Measurements from ENCODE around the gene NOL4L.
"Not testable (repeated sequence)": the region's sequence is repeated elsewhere in the genome, so short reads cannot be mapped to it uniquely, and the experiment has no call there.

The NOL4L gene

DNA sequence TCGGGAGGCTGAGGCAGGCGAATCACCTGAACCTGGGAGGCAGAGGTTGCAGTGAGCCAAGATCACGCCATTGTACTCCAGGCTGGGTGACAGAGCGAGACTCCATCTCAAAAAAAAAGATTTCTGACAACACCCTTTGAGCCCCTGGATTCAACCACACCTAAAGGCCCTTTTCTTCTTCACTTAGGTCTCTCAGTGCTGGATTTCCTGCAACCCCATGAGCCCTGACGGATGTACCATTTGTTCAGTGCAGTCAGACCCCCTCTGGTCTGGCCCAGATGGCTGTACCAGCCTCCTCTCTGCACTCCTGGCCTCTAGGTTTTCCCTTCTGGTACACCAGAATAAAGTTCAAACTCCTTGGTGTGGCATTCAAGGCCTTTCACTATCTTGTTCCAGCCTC, 9.1 kb upstream of the NOL4L start:
- DNase-seq, result no peak

DNA sequence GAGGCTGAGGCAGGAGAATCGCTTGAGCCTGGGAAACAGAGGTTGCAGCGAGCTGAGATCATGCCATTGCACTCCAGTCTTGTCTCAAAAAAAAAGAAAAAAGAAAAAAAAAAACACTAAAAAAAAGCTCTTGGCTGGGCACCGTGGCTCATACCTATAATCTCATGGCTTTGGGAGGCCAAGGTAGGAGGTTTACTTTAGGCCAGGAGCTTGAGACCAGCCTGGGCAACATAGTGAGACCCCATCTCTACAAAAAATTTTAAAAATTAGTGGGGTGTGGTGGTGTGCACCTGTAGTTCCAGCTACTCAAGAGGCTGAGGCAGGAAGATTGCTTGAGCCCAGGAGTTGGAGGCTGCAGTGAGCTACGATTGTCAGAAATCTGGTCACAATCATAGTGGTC, 7.5 kb upstream of the NOL4L start:
- not testable (repeated sequence) for DNase-seq

DNA sequence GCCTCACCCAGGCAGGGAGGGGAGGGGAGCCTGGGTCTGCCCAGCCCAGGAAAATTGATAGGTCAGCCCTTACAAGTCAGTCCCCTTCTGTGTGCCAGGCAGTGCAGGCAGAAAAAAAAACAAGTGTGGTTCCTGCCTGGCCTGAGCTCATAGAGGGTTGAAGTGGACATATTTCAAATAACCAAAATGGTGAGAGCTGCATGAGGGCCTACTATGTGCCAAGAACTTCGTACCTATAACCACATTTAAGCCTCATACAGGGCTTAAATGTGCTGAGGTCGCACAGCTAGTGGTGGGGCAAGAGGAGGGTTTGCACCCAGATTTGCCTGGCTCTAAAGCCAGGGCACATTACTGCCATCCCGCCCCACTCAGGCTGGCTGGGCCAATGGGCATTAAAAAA, 6.9 kb upstream of the NOL4L start:
- no peak for DNase-seq

DNA sequence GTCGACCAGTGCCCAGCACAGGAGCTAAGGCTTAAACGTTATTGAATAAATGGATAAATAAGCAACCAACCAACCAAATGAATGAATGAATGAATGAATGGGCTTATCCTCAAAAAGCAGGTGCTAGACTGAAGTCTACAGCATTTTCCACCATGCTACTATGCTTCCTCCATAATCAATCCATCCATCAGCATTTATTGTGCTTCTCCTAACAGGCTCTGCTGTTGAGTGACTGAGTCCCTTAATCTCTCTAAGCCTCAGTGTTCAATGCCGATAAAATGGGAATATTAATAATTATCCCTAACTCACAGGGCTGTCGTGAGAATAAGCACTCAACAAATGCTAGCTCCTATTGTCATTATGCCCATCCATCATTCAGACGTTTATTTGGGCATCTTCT, 4.6 kb upstream of the NOL4L start:
- no peak for DNase-seq

DNA sequence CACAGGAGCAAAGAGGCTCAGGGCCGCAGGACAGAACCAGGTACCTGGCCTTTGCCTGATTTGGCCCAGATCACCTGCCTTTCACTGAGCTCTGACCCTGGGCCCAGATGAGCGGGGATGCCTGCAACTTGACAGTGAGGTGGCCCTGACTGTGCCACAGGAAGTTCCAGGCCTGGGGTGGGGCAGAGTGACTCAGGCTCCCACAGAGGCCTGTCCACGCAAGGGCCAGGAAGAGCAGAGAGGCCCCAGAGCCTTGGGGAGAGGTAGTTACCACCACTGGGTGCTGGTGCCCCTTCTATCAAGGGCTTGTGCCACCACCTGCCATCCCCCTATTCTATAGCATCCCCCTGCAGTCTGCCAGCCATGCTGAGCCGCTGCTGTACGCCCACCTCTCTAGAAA, 4.1 kb upstream of the NOL4L start:
- no peak for DNase-seq

DNA sequence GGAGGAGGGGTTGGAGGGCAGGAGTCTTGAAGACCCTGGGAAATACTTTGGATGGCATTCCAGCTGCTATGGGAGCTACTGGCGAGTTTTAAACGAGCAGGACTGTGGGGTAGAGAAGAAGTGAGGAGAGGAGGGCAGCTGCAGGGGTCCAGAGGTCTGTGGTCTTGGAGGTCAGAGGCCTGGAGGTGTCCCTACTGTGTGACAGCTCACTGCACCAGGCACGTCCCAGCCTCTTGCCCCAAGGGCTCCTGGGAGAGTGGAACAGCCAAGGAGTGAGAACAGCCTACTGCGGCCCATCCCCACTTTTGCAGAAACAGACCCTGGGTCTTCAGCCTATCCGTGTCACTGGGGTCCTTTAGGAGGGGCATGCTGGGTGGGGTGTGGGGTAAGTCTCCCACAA, 2.9 kb upstream of the NOL4L start:
- DNase-seq, result no peak

DNA sequence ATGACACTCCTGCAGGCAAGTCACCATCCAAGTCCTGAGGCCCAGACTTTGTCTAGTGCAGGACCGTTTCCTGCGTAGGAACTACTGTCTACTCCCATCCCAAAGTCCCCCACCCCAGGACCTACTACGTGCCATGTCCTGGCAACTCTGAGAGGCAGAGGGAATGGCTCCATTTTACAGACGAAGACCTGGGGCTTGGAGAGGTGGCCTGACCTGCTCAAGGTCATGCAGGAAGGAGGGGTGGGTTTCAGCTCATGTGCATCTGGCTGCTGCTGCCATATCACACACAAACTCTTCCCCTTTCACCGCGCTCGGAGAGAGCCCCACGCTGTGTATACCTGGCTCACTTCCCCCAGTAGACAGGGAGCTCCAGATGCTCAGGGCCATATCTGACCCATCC, 1.2 kb upstream of the NOL4L start:
- no peak for DNase-seq

DNA sequence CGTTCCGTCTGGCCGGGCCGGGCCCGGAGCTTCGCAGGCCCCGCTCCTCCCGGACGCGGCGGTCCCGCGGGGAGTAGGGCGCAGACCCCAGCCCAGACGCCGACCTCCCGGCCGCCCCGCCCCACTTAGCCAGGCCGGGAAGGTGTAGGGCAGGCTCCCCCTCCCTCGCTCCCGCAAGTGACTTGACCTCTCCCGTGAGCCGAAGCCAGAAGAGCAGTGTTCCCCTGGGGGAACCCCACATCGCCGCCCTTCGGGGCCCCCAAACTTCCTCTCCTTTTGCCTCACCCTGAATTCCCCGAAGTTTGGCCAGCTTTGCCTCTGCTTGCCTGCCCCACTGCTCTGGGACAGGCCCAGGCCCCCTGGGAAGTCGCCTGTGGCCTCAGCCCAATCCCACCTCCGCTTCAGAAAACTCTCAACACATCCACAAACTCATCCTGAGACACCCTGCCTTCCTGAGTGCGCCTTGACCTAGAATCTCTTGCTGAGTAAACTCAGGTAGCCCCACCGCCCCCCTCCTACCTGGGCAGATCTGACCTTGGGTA, 524 bp upstream of the NOL4L start:
- no peak for DNase-seq

DNA sequence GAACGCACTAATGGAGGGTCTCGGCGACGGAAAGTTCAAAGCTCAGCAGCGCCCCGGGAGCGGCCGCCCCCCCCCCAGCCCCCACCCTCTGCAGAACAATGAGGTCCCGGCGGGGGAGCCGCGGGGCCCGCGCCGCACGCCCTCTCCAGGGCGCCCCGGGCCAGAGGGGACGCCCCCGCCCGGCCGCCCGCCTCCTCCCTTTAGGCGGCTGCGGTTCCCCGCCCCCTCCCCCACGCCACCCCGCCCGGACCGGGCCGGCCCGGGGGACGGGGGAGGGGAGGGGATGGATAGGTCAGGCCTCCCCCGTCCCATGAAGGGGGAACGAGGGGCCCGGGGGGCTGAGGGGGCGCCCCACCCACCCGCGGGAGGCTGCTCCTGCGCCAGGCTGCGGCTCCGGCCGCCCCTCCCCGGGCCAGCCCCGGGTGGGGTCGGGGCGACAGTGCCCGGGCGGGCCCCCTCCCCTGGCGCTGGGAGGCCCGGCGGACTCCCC, 1.5 kb downstream of the NOL4L start:
- DNase-seq, result peak; percentile 61

DNA sequence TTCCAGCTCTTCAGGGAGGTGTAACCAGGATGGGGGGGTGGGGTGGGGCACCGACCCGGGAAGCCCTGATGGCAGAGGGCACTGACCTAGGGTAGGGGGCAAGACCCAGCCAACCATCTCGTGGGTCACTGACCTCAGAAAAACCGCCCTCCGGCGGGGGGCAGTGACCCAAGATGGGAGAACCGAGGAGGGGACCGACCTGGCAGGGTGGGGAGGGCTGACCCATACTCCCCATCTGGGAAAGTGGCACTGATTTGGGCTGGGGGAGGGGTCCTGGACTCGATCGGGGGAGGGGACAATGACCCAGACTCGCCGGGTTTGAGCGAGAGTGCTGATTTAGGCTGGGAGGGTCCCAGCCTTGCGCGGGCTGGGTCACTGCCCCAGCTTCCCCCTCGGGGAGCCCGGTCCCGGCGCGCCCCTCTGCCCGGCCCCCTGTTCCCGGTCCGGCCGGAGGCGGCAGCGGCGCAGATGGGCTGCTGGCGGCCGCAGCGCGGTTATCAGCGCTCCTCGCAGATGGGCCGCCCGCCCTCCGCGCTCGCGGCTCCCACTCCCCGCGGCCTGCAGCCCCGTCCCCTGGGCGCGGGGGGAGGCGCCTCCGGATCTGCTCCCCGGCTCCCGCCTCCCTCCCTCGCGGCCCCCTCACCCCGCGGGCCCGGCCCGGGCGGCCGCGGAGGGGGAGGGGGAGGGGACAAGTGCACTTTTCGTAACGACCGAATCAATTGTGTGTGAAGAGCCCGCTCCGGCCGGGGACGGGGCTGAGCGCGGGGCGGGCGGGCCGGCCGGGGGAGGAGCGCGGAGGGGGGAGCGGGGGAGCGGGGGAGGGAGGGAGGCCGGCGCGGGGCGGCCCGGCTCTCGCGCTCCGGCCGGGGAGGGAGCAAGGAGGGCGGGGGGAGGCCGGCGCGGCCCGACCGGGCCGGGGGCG, 2.2 kb downstream of the NOL4L start:
- no peak for DNase-seq

DNA sequence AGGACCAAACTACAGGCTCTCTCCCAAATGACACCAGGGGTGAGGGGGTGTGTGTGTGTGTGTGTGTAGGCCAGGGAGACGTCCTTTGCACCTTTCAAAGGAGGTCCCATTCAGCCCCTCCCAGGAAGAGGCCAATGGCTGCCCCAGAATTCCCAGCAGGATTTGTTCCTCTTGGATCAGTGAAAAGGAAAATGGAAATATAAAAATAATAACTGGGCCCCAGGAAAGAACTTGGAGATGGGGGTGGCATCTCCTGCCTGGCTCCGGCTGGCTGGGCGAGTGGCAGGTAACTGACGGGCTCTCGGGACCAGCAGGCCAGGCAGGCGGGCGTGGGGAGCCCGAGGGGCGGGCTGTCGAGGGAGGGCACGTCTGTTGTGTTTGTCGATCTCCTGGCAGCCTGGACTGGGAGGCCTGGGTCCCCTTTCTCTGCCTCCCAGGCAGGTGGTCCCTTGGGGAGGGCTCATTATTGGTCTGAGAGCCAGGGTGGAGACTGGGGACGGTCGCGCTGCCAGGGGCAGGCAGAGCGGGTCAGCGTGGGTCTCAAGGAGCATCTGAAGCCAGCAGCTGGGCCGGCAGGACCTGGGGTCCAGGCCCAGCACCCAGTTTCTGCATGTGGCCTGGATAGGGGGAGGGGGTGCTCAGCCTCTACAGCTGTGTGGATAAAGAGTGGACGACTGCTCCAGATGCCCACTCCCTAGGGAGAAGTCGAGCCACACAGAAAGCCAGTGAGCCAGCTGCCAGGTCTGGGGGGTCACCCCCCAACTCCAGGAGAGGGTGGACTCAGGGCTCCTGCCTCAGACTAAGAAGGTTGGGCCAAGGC, 3.1 kb downstream of the NOL4L start:
- DNase-seq, result no peak

DNA sequence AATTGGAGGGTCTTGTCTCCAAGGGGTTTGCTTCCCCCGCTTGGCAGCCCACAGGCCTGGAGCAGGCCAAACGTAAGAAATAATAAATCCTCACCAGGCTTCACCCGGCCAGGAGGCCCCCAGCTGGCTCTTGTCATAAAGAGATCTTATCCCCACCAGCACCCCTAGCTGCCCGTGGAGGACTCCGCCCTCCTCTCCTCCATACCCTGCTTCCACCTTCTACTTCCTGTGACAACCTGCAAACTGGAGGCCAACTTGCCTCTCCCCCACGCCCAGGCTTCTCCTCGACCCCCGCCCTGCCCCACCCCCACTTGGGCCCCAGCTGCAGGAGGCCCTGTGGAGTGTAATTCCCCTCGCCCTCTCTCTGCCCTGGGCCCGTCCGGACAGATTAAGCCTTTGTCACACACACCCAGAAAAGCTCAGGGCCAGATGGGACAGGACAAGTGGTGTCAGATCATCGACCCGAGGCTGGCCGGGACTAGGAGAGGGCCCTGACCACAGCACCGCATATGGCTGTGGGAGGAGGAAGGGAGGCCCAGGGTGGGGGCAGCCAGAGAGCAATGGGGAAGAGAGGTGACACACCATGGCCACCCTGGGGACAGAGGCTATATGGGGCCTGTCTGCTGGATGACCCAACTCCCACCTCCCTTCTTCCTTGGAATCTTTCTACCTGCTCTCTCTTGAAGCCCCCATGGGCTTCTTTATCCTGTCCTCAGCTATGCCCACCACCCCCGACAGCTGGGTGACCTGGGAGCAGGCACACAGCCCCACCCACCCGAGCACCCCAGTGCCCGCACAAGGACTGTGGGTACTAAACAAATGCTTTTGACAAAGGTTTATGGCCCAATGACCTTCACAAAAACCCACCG, 3.9 kb downstream of the NOL4L start:
- DNase-seq, result peak; percentile 63

DNA sequence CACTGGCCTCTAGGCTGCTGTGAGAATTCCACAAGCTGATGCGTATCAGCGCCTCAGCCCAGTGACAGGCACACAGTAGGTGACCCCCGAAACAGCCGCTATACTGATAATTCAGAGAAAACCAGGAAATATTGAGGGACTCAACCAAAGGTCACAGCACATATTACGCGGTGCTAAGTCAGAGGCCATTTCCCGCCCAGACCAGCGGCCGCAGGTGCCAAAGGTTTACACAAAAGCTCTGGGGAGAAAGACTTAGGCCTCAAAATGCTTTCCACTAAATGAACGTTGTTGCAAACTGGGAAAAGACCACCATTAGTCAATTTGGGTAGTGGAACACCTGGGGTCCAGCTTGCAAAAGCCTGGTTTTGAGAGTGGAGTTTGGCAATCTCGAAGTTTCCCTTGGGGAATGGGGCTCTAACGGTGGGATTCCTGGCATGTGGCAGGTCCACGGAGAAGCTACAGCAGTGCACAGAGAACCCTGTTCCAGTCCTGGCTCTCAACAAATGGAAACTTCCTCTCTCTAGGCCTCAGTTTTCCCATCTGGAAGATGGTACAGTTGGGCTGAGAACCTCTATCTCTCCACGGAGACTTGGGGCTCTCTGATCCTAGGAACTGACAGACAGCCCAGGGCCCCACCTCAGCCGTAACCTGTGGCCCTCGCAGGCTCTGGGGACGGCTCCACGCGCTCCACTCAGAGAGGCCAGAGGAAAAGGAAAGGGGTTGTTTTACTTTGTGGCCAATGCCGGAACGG, 4.7 kb downstream of the NOL4L start:
- DNase-seq, result no peak

DNA sequence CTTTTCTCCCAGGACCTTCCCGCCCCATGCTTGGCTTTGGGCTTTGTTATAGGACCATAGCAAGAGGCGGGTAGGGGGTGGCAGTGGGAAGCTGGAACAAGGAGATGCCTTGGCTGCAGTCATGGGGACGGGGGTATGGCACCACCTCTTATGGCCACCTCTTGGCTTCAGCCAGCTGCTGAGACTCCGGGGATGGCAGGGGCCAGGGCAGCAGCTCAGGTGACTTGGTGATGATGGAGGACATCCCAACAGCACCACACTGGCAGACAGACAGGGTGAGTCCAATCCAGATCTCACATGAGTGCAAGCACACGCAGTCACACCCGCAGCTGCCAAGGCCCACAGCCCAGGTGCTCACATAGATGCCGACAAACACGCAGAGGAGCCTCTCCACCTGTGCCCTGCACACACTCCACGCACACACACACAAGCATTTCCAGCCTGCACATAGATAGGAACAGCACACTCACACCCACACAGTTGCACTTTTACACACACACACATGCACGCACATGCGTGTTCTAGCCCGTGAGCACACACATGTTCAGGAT, 6.2 kb downstream of the NOL4L start:
- no peak for DNase-seq

DNA sequence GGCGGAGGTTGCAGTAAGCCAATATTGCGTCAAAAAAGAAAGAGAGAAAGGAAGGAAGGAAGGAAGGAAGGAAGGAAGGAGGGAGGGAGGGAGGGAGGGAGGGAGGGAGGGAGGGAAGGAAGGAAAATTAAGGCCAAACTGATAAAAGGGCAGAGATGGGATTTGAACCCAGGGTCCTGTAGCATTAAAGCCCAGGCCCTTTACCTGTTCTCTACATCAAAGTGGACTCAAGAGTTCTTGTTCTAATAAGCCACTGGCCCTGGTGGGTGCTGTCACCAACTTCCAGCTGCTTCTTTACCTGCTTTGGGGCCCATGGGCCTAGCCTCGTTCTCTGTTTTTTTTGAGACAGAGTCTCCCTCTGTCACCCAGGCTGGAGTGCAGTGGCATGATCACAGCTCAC, 7.1 kb downstream of the NOL4L start:
- not testable (repeated sequence) for DNase-seq

DNA sequence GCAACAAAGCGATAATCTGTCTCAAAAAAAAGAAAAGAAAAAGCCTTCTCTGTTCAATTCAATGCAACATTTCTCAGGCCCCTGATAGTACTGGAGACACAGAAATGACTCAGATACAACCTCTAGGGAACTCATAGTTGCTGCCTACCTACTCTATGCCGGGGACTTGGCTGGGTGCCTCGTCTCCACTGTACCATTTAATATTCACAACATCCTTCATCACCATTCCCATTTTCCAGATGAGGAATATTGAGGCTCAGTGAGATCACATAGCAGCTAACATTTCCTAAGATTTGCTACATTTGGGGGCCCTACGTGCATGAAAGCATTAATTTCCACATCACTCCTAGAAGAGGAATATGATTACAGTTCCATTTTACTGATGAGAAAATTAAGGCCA, 7.5 kb downstream of the NOL4L start:
- no peak for DNase-seq

DNA sequence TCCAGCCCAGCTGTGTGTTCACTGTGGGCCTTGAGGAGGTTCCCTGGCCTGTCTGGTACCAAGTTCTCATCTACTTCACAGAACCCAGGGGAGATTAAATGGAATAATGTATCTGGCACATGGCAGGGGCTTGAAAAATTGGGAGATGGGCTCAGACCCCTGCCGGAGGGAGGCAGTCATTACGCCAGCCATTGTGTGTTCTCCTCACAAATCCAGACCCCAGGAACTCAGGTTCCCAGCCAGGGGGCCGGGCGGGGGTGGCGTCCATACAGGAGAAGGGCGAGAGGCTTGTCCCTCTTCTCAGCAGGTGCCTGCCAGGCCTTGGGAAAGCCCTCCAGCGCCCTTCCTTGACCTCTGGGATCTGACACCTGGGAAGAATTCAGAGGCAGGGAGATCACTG, 8.1 kb downstream of the NOL4L start:
- DNase-seq, result no peak

DNA sequence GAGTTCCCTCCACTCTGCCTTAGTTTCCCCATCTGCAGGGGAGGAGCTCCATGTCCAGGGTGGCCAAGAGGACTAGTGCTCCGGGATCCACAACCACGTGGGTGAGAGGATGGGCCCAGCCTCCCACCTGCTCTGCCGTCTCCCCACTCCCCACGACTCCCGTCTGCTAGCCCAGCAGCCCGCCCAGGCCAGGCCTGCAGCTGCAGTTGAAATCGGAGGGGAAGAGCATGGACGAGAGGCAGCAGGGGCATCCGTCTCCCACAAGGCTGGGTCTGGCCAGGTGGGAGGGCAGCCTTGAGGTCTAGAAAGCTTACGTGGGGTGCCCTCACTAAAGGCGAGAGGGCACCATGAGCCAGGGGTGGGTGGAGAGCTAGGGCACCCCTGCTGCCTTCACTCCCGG, 8.6 kb downstream of the NOL4L start:
- DNase-seq, result no peak

DNA sequence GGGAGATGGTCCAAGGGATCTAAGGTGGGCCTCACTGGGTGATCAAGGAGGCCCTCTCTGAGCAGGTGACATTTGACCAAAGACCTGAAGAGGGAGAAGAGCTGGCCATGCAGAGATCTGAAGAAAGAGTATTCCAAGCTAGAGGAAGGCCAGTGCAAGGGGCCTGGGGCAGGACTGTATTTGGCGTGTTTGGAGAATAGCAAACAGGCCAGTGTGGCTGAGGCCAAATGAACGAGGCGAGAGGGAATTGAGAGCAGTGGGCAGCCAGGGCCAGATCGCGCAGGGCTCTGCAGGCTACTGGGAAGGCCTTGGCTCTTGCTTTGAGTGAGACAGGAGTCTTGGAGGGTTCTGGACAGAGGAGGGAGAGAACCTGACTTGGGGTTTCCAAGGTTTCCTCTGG, 9.3 kb downstream of the NOL4L start:
- DNase-seq, result no peak

DNA sequence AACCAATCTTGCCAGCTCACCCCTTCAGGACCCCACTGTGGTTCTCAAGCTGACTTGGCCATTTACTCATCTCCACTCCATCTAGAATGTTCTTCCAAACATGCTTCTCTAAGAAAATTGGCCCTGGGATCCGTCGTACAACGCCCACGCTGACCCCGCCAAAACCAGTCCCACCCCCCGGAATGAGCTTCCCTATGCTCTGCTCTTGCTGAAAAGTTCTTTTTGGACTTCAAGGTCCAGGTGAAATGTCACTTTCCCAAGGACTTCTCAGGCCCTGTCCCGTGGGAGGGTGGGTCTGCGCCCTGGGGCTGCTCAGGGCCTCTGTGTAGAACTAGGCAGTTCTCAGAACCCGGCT, 9.9 kb downstream of the NOL4L start:
- DNase-seq, result no peak
